ENCODE data around the gene SRL.

DNA sequence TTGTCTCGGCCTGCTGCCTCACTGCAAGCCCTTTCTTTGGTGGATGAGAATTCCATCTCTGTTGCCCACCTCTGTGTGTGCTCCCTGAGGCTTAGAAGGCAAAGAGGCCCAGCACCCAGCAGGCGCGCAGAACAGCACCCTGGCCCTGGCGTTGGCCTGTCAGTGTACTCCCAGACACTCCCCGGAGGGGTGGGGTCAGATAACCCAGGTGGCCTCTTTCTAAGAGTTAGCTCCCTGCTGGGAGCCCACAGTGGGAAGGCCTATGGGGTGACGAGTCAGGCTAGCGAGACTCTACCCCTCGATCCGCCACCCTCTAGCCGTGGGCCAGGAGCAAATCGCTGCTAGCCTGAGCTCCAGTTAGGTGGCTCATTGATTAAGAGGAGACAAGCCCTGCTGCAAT, 38.1 kb downstream of the SRL start:
- TF ChIP-seq, protein P1, sequence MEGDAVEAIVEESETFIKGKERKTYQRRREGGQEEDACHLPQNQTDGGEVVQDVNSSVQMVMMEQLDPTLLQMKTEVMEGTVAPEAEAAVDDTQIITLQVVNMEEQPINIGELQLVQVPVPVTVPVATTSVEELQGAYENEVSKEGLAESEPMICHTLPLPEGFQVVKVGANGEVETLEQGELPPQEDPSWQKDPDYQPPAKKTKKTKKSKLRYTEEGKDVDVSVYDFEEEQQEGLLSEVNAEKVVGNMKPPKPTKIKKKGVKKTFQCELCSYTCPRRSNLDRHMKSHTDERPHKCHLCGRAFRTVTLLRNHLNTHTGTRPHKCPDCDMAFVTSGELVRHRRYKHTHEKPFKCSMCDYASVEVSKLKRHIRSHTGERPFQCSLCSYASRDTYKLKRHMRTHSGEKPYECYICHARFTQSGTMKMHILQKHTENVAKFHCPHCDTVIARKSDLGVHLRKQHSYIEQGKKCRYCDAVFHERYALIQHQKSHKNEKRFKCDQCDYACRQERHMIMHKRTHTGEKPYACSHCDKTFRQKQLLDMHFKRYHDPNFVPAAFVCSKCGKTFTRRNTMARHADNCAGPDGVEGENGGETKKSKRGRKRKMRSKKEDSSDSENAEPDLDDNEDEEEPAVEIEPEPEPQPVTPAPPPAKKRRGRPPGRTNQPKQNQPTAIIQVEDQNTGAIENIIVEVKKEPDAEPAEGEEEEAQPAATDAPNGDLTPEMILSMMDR (IDR thresholded peaks at IDR 0.05): no peak
- TF ChIP-seq EZH2 (IDR thresholded peaks at IDR 0.05; ENCODE audit: borderline replicate concordance, insufficient read depth, low read depth, low read length, poor library complexity, severe bottlenecking): no peak
